GM23338 (cell line): ENCODE measurements around the gene GP9. TPM values are rescaled to one million over a fixed set of nuclear protein-coding genes. Genes with fewer than 3 reads are reported as not detected.

Source experiments
- ATAC-seq: fragments of 200-7000 bp; cut with Tn5 transposase; 3 replicates; pipeline ENCODE4 v1.9.1; 2020
- DNase-seq: peaks from one replicate; pipeline ENCODE4 v3.0.0-alpha.2; 2015; ENCODE audit warnings: low spot score
- H2AFZ ChIP-seq: fragments of 200-600 bp; sonication (generic); 2 replicates; pipeline ENCODE4 v1.8.0; 2016; ENCODE audit warnings: antibody characterized with exemption, mild to moderate bottlenecking, moderate library complexity
- H3F3A ChIP-seq: fragments of 200-600 bp; sonication (generic); replicated peaks from 2 replicates; pipeline ENCODE4 v1.8.0; 2017; ENCODE audit warnings: antibody characterized with exemption, mixed run types, low read depth
- H3K27ac ChIP-seq: fragments of 200-600 bp; sonication (generic); 2 replicates; pipeline ENCODE4 v1.6.1; 2016; ENCODE audit warnings: low read depth
- H3K27me3 ChIP-seq: fragments of 200-600 bp; sonication (generic); 2 replicates; pipeline ENCODE4 v1.8.0; 2016; ENCODE audit warnings: mild to moderate bottlenecking, mixed run types, moderate library complexity; ENCODE audit not compliant: insufficient read depth
- H3K36me3 ChIP-seq: fragments of 200-600 bp; sonication (generic); 2 replicates; pipeline ENCODE4 v1.8.0; 2016; ENCODE audit warnings: mild to moderate bottlenecking; ENCODE audit not compliant: insufficient read depth
- H3K4me1 ChIP-seq: fragments of 200-600 bp; sonication (generic); 2 replicates; pipeline ENCODE4 v1.8.0; 2016; ENCODE audit warnings: mild to moderate bottlenecking, moderate library complexity; ENCODE audit not compliant: insufficient read depth
- H3K4me2 ChIP-seq: fragments of 200-600 bp; sonication (generic); 2 replicates; pipeline ENCODE4 v1.7.1; 2017; ENCODE audit warnings: mixed run types
- H3K4me3 ChIP-seq: fragments of 200-600 bp; sonication (generic); 2 replicates; pipeline ENCODE4 v1.6.1; 2016; ENCODE audit warnings: mixed run types
- H3K79me2 ChIP-seq: fragments of 200-600 bp; sonication (generic); replicated peaks from 2 replicates; pipeline ENCODE4 v1.8.0; 2017; ENCODE audit warnings: mild to moderate bottlenecking; ENCODE audit not compliant: insufficient read depth
- H3K9me2 ChIP-seq: fragments of 200-600 bp; sonication (generic); 2 replicates; pipeline ENCODE4 v1.8.0; 2017; ENCODE audit not compliant: insufficient read depth
- H4K20me1 ChIP-seq: fragments of 200-600 bp; sonication (generic); replicated peaks from 2 replicates; pipeline ENCODE4 v1.8.0; 2017; ENCODE audit warnings: mild to moderate bottlenecking; ENCODE audit not compliant: insufficient read depth
- H3K27ac Mint-ChIP-seq: 2 replicates; pipeline ENCODE4 v1.8.0; 2020; ENCODE audit warnings: inconsistent platforms, mild to moderate bottlenecking, moderate library complexity, mixed read lengths
- H3K27me3 Mint-ChIP-seq: 3 replicates; pipeline ENCODE4 v1.8.0; 2022; ENCODE audit warnings: low read depth, mild to moderate bottlenecking, moderate library complexity, mixed read lengths, inconsistent platforms; ENCODE audit not compliant: insufficient read depth, poor library complexity
- H3K36me3 Mint-ChIP-seq: 3 replicates; pipeline ENCODE4 v1.8.0; 2021; ENCODE audit warnings: low read depth, mild to moderate bottlenecking, inconsistent platforms, moderate library complexity, mixed read lengths
- H3K4me1 Mint-ChIP-seq: 3 replicates; pipeline ENCODE4 v1.8.0; 2020; ENCODE audit warnings: mild to moderate bottlenecking, inconsistent platforms, mixed read lengths
- H3K4me3 Mint-ChIP-seq: 3 replicates; pipeline ENCODE4 v1.8.0; 2021; ENCODE audit warnings: moderate library complexity, mild to moderate bottlenecking, inconsistent platforms, mixed read lengths
- H3K9me3 Mint-ChIP-seq: 3 replicates; pipeline ENCODE4 v1.8.0; 2020; ENCODE audit warnings: moderate library complexity, mild to moderate bottlenecking, inconsistent platforms, mixed read lengths
- CREB1 ChIP-seq: fragments of 250-450 bp; sonication (Bioruptor Pico); IDR thresholded peaks from 2 replicates; pipeline ENCODE4 v1.5.0; 2020; ENCODE audit warnings: low read depth, mild to moderate bottlenecking, moderate library complexity
- EZH2 ChIP-seq: fragments of 200-600 bp; sonication (generic); IDR thresholded peaks from one replicate; pipeline ENCODE4 v1.8.0; 2017; ENCODE audit warnings: antibody characterized with exemption, mild to moderate bottlenecking, low read depth; ENCODE audit not compliant: unreplicated experiment
- EZH2phosphoT487 ChIP-seq: fragments of 200-600 bp; sonication (generic); IDR thresholded peaks from one replicate; pipeline ENCODE4 v1.8.1; 2018; ENCODE audit warnings: antibody characterized with exemption; ENCODE audit not compliant: unreplicated experiment
- NANOG ChIP-seq: IDR thresholded peaks from 2 replicates; pipeline ENCODE4 v1.6.1; 2016; ENCODE audit warnings: antibody characterized with exemption, borderline replicate concordance
- POLR2AphosphoS5 ChIP-seq: IDR thresholded peaks from 2 replicates; pipeline ENCODE4 v1.6.1; 2016; ENCODE audit warnings: antibody characterized with exemption, low read depth
- STAT1 ChIP-seq: IDR thresholded peaks from one replicate; pipeline ENCODE4 v1.6.1; 2016; ENCODE audit warnings: antibody characterized with exemption; ENCODE audit not compliant: unreplicated experiment
- ZNF114 ChIP-seq: fragments of 250-450 bp; sonication (Bioruptor Pico); IDR thresholded peaks from 2 replicates; pipeline ENCODE4 v1.5.0; 2020; ENCODE audit warnings: mild to moderate bottlenecking, moderate library complexity
- ZNF331 ChIP-seq: fragments of 250-450 bp; sonication (Bioruptor Pico); IDR thresholded peaks from 2 replicates; pipeline ENCODE4 v1.5.0; 2020; ENCODE audit warnings: low read depth, mild to moderate bottlenecking, moderate library complexity
- polyA plus RNA-seq: library from polyadenylated mRNA; unstranded; fragments of >200 nt; fragmentation: Nextera tagmentation; extraction: Ambion mirVana; gene quantifications from 2 replicates; pipeline ENCODE4 v1.2.1, GENCODE V29; 2016
- total RNA-seq: library from RNA; depleted of rRNA; stranded (reverse); fragments of >200 nt; shearing (Covaris generic); gene quantifications from 2 replicates; pipeline ENCODE4 v1.2.3, GENCODE V29; 2014
- TF ChIP-seq, protein P1 (sequence below): fragments of 250-450 bp; sonication (Bioruptor Pico); IDR thresholded peaks from 2 replicates; pipeline ENCODE4 v1.5.0; 2020; ENCODE audit warnings: mild to moderate bottlenecking, moderate library complexity
- TF ChIP-seq, protein P2 (sequence below): IDR thresholded peaks from 2 replicates; pipeline ENCODE4 v1.6.1; 2016; ENCODE audit warnings: antibody characterized with exemption
- TF ChIP-seq, protein P3 (sequence below), 2 experiments: fragments of 200-600 bp in 1 of 2; sonication (generic) in 1 of 2; conservative IDR thresholded peaks; 2 replicates each; pipeline versions ENCODE4 v1.5.1 to v1.6.1; 2016 to 2017; ENCODE audit warnings: antibody characterized with exemption in 2 of 2, low read depth in 2 of 2, mild to moderate bottlenecking in 2 of 2, moderate library complexity in 1 of 2
- TF ChIP-seq, protein P4 (sequence below): IDR thresholded peaks from one replicate; pipeline ENCODE4 v1.6.1; 2018; ENCODE audit warnings: antibody characterized with exemption; ENCODE audit not compliant: unreplicated experiment

Gene GP9
- total and polyA plus RNA-seq, 2 experiments from 2014 or later: not detected

DNA sequence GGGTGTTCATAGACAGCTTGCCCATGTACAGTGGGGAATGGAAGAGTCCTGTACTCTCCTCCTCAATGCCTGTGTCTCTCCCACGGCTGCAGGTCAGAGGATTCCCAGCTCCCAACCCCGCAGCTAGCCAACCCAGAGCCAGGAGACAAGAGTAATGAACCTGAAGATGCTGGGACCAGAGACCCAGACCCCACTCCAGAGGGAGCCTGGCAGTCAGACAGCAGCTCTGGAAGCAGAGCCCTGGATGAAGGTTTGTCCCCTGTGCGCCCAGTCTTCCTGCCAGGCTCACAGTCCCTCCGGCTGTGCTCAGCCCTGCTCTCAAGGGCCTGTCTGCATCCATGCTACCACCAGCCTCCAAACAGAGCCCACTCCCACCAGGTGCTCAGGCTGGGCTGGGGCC is 30.0 kb upstream of the GP9 start:
- DNase-seq: no peak
- H2AFZ ChIP-seq: no peak overlapping the region
- H3K27ac ChIP-seq: no peak overlapping the region
- H3K4me1 ChIP-seq: no peaks in the 10 kb centered on the region
- peaks cover 20% of the 10 kb centered on the region for H3K27me3 Mint-ChIP-seq
- H3F3A ChIP-seq: no peaks in the 10 kb centered on the region
- peaks cover 7% of the 10 kb centered on the region; the same call in 2 of the 3 replicates for H3K9me3 Mint-ChIP-seq
- H3K36me3 Mint-ChIP-seq: no peaks in the 10 kb centered on the region
- H3K4me1 Mint-ChIP-seq: peaks cover 6% of the 10 kb centered on the region; the same call in 2 of the 3 replicates
- no peak overlapping the region for H3K4me3 Mint-ChIP-seq
- H4K20me1 ChIP-seq: no peaks in the 10 kb centered on the region
- no peak overlapping the region for H3K4me2 ChIP-seq
- ATAC-seq: no peak
- H3K27ac Mint-ChIP-seq: no peak overlapping the region
- TF ChIP-seq CREB1 (no peak), ZNF114 (no peak), STAT1 (no peak), NANOG (no peak), POLR2AphosphoS5 (no peak), EZH2phosphoT487 (no peak), ZNF331 (CRISPR knock-in tag) (no peak), EZH2 (no peak)
- TF ChIP-seq, protein P1, sequence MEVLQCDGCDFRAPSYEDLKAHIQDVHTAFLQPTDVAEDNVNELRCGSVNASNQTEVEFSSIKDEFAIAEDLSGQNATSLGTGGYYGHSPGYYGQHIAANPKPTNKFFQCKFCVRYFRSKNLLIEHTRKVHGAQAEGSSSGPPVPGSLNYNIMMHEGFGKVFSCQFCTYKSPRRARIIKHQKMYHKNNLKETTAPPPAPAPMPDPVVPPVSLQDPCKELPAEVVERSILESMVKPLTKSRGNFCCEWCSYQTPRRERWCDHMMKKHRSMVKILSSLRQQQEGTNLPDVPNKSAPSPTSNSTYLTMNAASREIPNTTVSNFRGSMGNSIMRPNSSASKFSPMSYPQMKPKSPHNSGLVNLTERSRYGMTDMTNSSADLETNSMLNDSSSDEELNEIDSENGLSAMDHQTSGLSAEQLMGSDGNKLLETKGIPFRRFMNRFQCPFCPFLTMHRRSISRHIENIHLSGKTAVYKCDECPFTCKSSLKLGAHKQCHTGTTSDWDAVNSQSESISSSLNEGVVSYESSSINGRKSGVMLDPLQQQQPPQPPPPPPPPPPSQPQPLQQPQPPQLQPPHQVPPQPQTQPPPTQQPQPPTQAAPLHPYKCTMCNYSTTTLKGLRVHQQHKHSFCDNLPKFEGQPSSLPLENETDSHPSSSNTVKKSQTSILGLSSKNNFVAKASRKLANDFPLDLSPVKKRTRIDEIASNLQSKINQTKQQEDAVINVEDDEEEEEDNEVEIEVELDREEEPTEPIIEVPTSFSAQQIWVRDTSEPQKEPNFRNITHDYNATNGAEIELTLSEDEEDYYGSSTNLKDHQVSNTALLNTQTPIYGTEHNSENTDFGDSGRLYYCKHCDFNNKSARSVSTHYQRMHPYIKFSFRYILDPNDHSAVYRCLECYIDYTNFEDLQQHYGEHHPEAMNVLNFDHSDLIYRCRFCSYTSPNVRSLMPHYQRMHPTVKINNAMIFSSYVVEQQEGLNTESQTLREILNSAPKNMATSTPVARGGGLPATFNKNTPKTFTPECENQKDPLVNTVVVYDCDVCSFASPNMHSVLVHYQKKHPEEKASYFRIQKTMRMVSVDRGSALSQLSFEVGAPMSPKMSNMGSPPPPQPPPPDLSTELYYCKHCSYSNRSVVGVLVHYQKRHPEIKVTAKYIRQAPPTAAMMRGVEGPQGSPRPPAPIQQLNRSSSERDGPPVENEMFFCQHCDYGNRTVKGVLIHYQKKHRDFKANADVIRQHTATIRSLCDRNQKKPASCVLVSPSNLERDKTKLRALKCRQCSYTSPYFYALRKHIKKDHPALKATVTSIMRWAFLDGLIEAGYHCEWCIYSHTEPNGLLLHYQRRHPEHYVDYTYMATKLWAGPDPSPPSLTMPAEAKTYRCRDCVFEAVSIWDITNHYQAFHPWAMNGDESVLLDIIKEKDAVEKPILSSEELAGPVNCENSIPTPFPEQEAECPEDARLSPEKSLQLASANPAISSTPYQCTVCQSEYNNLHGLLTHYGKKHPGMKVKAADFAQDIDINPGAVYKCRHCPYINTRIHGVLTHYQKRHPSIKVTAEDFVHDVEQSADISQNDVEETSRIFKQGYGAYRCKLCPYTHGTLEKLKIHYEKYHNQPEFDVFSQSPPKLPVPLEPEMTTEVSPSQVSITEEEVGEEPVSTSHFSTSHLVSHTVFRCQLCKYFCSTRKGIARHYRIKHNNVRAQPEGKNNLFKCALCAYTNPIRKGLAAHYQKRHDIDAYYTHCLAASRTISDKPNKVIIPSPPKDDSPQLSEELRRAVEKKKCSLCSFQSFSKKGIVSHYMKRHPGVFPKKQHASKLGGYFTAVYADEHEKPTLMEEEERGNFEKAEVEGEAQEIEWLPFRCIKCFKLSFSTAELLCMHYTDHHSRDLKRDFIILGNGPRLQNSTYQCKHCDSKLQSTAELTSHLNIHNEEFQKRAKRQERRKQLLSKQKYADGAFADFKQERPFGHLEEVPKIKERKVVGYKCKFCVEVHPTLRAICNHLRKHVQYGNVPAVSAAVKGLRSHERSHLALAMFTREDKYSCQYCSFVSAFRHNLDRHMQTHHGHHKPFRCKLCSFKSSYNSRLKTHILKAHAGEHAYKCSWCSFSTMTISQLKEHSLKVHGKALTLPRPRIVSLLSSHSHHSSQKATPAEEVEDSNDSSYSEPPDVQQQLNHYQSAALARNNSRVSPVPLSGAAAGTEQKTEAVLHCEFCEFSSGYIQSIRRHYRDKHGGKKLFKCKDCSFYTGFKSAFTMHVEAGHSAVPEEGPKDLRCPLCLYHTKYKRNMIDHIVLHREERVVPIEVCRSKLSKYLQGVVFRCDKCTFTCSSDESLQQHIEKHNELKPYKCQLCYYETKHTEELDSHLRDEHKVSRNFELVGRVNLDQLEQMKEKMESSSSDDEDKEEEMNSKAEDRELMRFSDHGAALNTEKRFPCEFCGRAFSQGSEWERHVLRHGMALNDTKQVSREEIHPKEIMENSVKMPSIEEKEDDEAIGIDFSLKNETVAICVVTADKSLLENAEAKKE (CRISPR knock-in tag): no peak
- TF ChIP-seq, protein P2, sequence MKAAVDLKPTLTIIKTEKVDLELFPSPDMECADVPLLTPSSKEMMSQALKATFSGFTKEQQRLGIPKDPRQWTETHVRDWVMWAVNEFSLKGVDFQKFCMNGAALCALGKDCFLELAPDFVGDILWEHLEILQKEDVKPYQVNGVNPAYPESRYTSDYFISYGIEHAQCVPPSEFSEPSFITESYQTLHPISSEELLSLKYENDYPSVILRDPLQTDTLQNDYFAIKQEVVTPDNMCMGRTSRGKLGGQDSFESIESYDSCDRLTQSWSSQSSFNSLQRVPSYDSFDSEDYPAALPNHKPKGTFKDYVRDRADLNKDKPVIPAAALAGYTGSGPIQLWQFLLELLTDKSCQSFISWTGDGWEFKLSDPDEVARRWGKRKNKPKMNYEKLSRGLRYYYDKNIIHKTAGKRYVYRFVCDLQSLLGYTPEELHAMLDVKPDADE: no peak
- TF ChIP-seq, protein P3, sequence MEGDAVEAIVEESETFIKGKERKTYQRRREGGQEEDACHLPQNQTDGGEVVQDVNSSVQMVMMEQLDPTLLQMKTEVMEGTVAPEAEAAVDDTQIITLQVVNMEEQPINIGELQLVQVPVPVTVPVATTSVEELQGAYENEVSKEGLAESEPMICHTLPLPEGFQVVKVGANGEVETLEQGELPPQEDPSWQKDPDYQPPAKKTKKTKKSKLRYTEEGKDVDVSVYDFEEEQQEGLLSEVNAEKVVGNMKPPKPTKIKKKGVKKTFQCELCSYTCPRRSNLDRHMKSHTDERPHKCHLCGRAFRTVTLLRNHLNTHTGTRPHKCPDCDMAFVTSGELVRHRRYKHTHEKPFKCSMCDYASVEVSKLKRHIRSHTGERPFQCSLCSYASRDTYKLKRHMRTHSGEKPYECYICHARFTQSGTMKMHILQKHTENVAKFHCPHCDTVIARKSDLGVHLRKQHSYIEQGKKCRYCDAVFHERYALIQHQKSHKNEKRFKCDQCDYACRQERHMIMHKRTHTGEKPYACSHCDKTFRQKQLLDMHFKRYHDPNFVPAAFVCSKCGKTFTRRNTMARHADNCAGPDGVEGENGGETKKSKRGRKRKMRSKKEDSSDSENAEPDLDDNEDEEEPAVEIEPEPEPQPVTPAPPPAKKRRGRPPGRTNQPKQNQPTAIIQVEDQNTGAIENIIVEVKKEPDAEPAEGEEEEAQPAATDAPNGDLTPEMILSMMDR (conservative IDR thresholded peaks at IDR 0.05; ENCODE audit: low read depth in 2 of 2): no peak
- TF ChIP-seq, protein P4, sequence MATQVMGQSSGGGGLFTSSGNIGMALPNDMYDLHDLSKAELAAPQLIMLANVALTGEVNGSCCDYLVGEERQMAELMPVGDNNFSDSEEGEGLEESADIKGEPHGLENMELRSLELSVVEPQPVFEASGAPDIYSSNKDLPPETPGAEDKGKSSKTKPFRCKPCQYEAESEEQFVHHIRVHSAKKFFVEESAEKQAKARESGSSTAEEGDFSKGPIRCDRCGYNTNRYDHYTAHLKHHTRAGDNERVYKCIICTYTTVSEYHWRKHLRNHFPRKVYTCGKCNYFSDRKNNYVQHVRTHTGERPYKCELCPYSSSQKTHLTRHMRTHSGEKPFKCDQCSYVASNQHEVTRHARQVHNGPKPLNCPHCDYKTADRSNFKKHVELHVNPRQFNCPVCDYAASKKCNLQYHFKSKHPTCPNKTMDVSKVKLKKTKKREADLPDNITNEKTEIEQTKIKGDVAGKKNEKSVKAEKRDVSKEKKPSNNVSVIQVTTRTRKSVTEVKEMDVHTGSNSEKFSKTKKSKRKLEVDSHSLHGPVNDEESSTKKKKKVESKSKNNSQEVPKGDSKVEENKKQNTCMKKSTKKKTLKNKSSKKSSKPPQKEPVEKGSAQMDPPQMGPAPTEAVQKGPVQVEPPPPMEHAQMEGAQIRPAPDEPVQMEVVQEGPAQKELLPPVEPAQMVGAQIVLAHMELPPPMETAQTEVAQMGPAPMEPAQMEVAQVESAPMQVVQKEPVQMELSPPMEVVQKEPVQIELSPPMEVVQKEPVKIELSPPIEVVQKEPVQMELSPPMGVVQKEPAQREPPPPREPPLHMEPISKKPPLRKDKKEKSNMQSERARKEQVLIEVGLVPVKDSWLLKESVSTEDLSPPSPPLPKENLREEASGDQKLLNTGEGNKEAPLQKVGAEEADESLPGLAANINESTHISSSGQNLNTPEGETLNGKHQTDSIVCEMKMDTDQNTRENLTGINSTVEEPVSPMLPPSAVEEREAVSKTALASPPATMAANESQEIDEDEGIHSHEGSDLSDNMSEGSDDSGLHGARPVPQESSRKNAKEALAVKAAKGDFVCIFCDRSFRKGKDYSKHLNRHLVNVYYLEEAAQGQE: no peak
- no peaks in the 10 kb centered on the region for H3K9me2 ChIP-seq
- H3K79me2 ChIP-seq: no peaks in the 10 kb centered on the region
- peaks cover 20% of the 10 kb centered on the region for H3K27me3 ChIP-seq
- no peak overlapping the region for H3K4me3 ChIP-seq
- H3K36me3 ChIP-seq: no peaks in the 10 kb centered on the region
